GM21423 (cell line): ENCODE data around the gene SFMBT1.

Source experiments
- ATAC-seq: cut with Tn5 transposase; IDR thresholded peaks from one replicate; pipeline ENCODE4 v1.9.1; 2021; ENCODE audit warnings: mild to moderate bottlenecking, moderate library complexity; ENCODE audit not compliant: unreplicated experiment

The SFMBT1 gene

GRCh38 chr3:52925405-52926313, 120.2 kb downstream of the SFMBT1 start:
- ATAC-seq, result no peak

- ATAC-seq, result no peak
These were observed 121.9 kb downstream of the SFMBT1 start for GRCh38 chr3:52923963-52924362.

GRCh38 chr3:52920841-52921240, 125.0 kb downstream of the SFMBT1 start:
- no peak for ATAC-seq

GRCh38 chr3:52917044-52917443, 128.8 kb downstream of the SFMBT1 start:
- no peak for ATAC-seq

- no peak for ATAC-seq
These were observed 130.6 kb downstream of the SFMBT1 start for GRCh38 chr3:52915294-52915693.

- no peak for ATAC-seq
These were observed 132.8 kb downstream of the SFMBT1 start for GRCh38 chr3:52912885-52913731.

- ATAC-seq, result no peak
These were observed 135.1 kb downstream of the SFMBT1 start for GRCh38 chr3:52910823-52911222.

- ATAC-seq, result no peak
These were observed 138.4 kb downstream of the SFMBT1 start for GRCh38 chr3:52907497-52907896.

- no peak for ATAC-seq
These were observed 141.3 kb downstream of the SFMBT1 start for GRCh38 chr3:52904552-52904951.

- no peak for ATAC-seq
These were observed 141.9 kb downstream of the SFMBT1 start for GRCh38 chr3:52904000-52904399.

- ATAC-seq, result peak; percentile 89
These were observed 148.4 kb downstream of the SFMBT1 start, which contains the start of gene STIMATE for GRCh38 chr3:52897130-52898122. Gene STIMATE (minus strand): TSS chr3:52897548. CDS start chr3:52897450, 98 bp downstream.

- ATAC-seq, result no peak
These were observed 149.3 kb downstream of the SFMBT1 start for GRCh38 chr3:52896613-52897012.

GRCh38 chr3:52896151-52896550, 149.7 kb downstream of the SFMBT1 start:
- ATAC-seq, result no peak

- no peak for ATAC-seq
These were observed 150.5 kb downstream of the SFMBT1 start for GRCh38 chr3:52895418-52895817.

- ATAC-seq, result no peak
These were observed 151.1 kb downstream of the SFMBT1 start for GRCh38 chr3:52894756-52895155.

GRCh38 chr3:52893723-52894122, 152.2 kb downstream of the SFMBT1 start:
- no peak for ATAC-seq

- ATAC-seq, result no peak
These were observed 153.1 kb downstream of the SFMBT1 start for GRCh38 chr3:52892625-52893311.

- ATAC-seq, result no peak
These were observed 153.6 kb downstream of the SFMBT1 start for GRCh38 chr3:52892290-52892624.

GRCh38 chr3:52891615-52892081, 154.2 kb downstream of the SFMBT1 start:
- ATAC-seq, result no peak

- ATAC-seq, result no peak
These were observed 154.7 kb downstream of the SFMBT1 start for GRCh38 chr3:52891164-52891563.
